Kidney (tissue), 14 donors: ENCODE data around the gene TET3. TPM values are rescaled to one million over a fixed set of nuclear protein-coding genes. Genes with fewer than 3 reads are reported as not detected.
A peak's percentile ranks its signal among the peaks of the same experiment; 100 is the strongest.

Source experiments
- DNase-seq, 5 donors: peaks; one replicate each; pipeline ENCODE4 v3.0.0-alpha.2; 2013 to 2020
- FAIRE-seq: peaks from 2 replicates; lab custom pipeline; 2012; peaks lifted over from hg19 to GRCh38; lab: Jason Lieb, UNC
- H3K27ac ChIP-seq, 2 donors: one replicate each; pipeline ENCODE4 v1.7.0; 2013; ENCODE audit warnings: low read depth in 2 of 2, low read length in 2 of 2, inconsistent platforms in 1 of 2
- H3K27me3 ChIP-seq: one replicate; pipeline ENCODE4 v1.7.1; 2013; ENCODE audit warnings: low read length, inconsistent platforms; ENCODE audit not compliant: control insufficient read depth, insufficient read depth
- H3K36me3 ChIP-seq, 3 donors: one replicate each; pipeline versions ENCODE4 v1.7.0 to v1.7.1; 2013; ENCODE audit warnings: low read length in 3 of 3, control low read depth in 1 of 3, inconsistent platforms in 1 of 3; ENCODE audit not compliant: insufficient read depth in 3 of 3, control insufficient read depth in 2 of 3
- H3K4me1 ChIP-seq, 3 donors: one replicate each; pipeline versions ENCODE4 v1.7.0 to v1.7.1; 2013; ENCODE audit warnings: low read length in 3 of 3, inconsistent platforms in 1 of 3, low read depth in 1 of 3; ENCODE audit not compliant: control insufficient read depth in 2 of 3, insufficient read depth in 2 of 3
- H3K4me3 ChIP-seq, 3 donors: one replicate each; pipeline versions ENCODE4 v1.7.0 to v1.8.1; 2013; ENCODE audit warnings: low read length in 3 of 3, control low read depth in 1 of 3, inconsistent platforms in 1 of 3
- H3K9ac ChIP-seq, 3 donors: one replicate each; pipeline versions ENCODE4 v1.7.0 to v1.7.1; 2013; ENCODE audit warnings: low read length in 3 of 3, control low read depth in 1 of 3, inconsistent platforms in 1 of 3
- H3K9me3 ChIP-seq, 3 donors: one replicate each; pipeline versions ENCODE4 v1.7.0 to v1.7.1; 2013; ENCODE audit warnings: low read length in 3 of 3, control low read depth in 1 of 3, inconsistent platforms in 1 of 3; ENCODE audit not compliant: control insufficient read depth in 2 of 3, insufficient read depth in 1 of 3
- intact Hi-C: fragments of 100-400 bp; cut with DNase I; formaldehyde crosslinking; loops from one replicate; pipeline ENCODE4 v1.11.1; 2022
- polyA plus RNA-seq: library from polyadenylated mRNA; stranded (reverse); fragments of 350-450 nt; fragmentation: Illumina TruSeq; extraction: RNeasy Lipid Tissue Mini Kit (QIAGEN cat#74804); gene quantifications from one replicate; pipeline ENCODE4 v1.2.3, GENCODE V29; 2014; ENCODE audit warnings: low read depth, low replicate concordance; ENCODE audit not compliant: insufficient read depth
- total RNA-seq: library from RNA; stranded (reverse); fragmentation: NEBNext Ultra II Directional; extraction: Animal tissue kit (Norgen Biotek cat#: 25700); gene quantifications from one replicate; pipeline ENCODE4 v1.2.1, GENCODE V29; 2021
- TF ChIP-seq, protein P1 (sequence below): IDR thresholded peaks from 3 replicates; pipeline ENCODE4 v1.5.1; 2012; ENCODE audit warnings: mild to moderate bottlenecking, moderate library complexity, borderline replicate concordance; ENCODE audit not compliant: insufficient read depth; ENCODE audit errors: extremely low read depth
- donor health status: control.
- donor health status: control.
- donor health status: control.
- donor health status: control.
- donor health status: control.
- donor health status: DM: yes; HTN: yes; CAD: no.
- donor health status: Normal renal cell carcinoma (clear cell type).

TET3 gene
- total and polyA plus RNA-seq, 2 donors from 2014 or later: 0.52 to 13.1 TPM

DNA sequence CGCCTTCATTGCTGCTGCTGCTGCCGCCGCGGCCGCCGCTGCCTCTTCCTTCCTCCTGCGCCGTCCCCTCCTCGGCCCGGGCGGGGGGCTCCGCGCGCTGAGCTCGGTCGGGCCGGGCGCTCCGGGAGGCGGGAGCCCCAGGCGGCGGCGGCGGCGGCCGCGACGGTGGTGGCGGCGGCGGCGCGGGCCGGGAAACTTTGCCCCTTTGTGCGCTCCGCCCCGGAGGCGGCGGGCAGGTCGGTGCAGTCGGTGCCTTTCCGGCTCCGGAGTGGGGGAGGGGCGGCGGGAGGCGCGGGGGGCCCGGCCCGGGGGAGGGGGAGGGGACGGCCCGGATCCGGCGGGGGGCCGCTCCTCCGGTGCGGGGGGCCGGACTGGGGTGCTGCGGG is 205 bp downstream of the TET3 start:
- FAIRE-seq: no peak
- Histone ChIP-seq H3K27ac (no peak overlapping the region), H3K9me3 (no peaks in the 10 kb centered on the region)

GRCh38 chr2:73985308-73986084 is 786 bp downstream of the TET3 start:
- H3K9ac ChIP-seq: peak overlapping the region in 1 of 3 donors; percentile 55
- intact Hi-C loops: no loop called here
- peaks cover 0 to 42% (median 9%) of the 10 kb centered on the region in 3 donors for H3K4me1 ChIP-seq
- H3K27me3 ChIP-seq: peaks cover under 1% of the 10 kb centered on the region
- TF ChIP-seq, protein P1, sequence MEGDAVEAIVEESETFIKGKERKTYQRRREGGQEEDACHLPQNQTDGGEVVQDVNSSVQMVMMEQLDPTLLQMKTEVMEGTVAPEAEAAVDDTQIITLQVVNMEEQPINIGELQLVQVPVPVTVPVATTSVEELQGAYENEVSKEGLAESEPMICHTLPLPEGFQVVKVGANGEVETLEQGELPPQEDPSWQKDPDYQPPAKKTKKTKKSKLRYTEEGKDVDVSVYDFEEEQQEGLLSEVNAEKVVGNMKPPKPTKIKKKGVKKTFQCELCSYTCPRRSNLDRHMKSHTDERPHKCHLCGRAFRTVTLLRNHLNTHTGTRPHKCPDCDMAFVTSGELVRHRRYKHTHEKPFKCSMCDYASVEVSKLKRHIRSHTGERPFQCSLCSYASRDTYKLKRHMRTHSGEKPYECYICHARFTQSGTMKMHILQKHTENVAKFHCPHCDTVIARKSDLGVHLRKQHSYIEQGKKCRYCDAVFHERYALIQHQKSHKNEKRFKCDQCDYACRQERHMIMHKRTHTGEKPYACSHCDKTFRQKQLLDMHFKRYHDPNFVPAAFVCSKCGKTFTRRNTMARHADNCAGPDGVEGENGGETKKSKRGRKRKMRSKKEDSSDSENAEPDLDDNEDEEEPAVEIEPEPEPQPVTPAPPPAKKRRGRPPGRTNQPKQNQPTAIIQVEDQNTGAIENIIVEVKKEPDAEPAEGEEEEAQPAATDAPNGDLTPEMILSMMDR: no peak
- peak overlapping the region; percentile 36 to 63 (median 46) for H3K4me3 ChIP-seq
- H3K9me3 ChIP-seq: no peaks in the 10 kb centered on the region
- FAIRE-seq (no peak), DNase-seq (peak in 3 of 5 donors; percentile 56 to 84 (median 74))
- H3K36me3 ChIP-seq: peaks cover 0 to 2% (median 0%) of the 10 kb centered on the region in 3 donors
- peak overlapping the region in 1 of 2 donors; percentile 38 for H3K27ac ChIP-seq

More for the DNA sequence above, 205 bp downstream of the TET3 start:
- intact Hi-C loops: no loop called here
- peaks cover 4% of the 10 kb centered on the region for H3K27me3 ChIP-seq
- H3K9ac ChIP-seq: no peak overlapping the region
- peaks cover 0 to 2% (median 0%) of the 10 kb centered on the region in 3 donors for H3K36me3 ChIP-seq
- H3K4me1 ChIP-seq: peaks cover 0 to 42% (median 9%) of the 10 kb centered on the region in 3 donors
- TF ChIP-seq, protein P1: no peak
- H3K4me3 ChIP-seq: no peak overlapping the region
- DNase-seq: peak in 3 of 5 donors; percentile 65 to 87 (median 83)

DNA sequence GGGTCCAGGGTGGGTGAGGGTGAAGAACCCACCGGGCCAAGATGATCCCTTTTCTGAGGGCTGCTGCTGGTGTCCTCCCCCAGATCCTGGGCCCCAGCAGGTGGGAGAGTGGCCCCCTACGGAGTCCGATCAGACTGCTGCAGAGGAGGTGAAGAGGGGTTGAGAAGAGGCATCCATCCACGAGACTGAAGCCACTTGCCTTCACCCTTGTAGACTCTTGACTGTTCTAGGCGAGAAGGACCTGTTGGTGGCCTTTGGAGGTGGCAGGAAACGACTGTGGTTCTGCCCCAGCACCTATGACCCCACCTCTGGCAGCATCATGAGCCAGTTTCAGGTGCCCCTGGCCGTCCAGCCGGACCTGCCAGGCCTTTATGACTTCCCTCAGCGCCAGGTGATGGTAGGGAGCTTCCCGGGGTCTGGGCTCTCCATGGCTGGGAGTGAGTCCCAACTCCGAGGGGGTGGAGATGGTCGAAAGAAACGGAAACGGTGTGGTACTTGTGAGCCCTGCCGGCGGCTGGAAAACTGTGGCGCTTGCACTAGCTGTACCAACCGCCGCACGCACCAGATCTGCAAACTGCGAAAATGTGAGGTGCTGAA is 1.5 kb downstream of the TET3 start:
- H3K36me3 ChIP-seq: peaks cover 0 to 4% (median 0%) of the 10 kb centered on the region in 3 donors
- DNase-seq (peak in 1 of 5 donors; percentile 59), FAIRE-seq (no peak)
- H3K27me3 ChIP-seq: no peaks in the 10 kb centered on the region
- peaks cover 0 to 38% (median 9%) of the 10 kb centered on the region in 3 donors for H3K4me1 ChIP-seq
- peak overlapping the region in 1 of 3 donors; percentile 55 for H3K9ac ChIP-seq
- intact Hi-C loops: no loop called here
- H3K27ac ChIP-seq: no peak overlapping the region
- H3K9me3 ChIP-seq: no peaks in the 10 kb centered on the region
- TF ChIP-seq, protein P1: no peak
- H3K4me3 ChIP-seq: peak overlapping the region in 1 of 3 donors; percentile 63
